Measurements from ENCODE around the gene HOXD8. TPM values are rescaled to one million over a fixed set of nuclear protein-coding genes. Genes with fewer than 3 reads are reported as not detected.

Gene HOXD8
- total and polyA plus RNA-seq, 2 experiments from 2014 or later: 19.7 to 27.8 TPM

DNA sequence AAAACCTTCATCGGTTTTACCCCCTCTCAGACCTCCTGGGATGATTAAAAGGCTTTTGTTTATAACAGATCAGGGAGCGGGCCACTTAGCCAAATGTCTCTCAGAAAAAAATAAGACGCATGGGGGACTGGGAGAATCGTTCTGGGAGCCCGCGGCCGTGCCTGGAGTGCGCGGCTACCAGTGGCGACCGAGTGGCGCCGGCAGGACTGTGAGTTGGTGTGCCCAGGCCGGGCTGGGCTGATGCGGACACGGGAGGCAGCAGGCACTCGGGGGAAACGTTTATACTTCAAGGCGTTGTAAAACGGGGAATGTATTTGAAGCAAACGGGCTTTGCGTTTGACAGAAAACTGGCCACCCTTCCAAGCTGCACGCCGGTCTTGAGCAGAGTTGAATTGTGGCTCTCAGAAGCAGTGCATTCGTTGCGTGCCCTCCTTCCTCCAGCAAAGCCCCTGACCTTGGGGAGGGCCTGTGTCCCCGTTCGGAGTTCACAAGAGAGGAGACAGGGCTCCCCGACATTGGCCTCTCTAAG lies 17.6 kb upstream of the HOXD8 start:
- H3K36me3 ChIP-seq (ENCODE audit: low read depth): peaks cover 15% of the 10 kb centered on the region
- H2AFZ ChIP-seq: no peak overlapping the region
- H3K4me1 ChIP-seq (ENCODE audit: insufficient read depth): no peaks in the 10 kb centered on the region; the same call in 1 of the 2 replicates
- H3K27ac ChIP-seq: peak overlapping the region; percentile 88
- H3F3A ChIP-seq (ENCODE audit: insufficient read depth): peaks cover 19% of the 10 kb centered on the region
- WGBS, 2 experiments (ENCODE audit: low coverage in 1 of 2, low lambda C conversion rate in 2 of 2, missing lambda C conversion rate in 2 of 2): 39 to 62% methylated on average over 29 of the region's 29 CpGs
- H3K9me3 ChIP-seq (ENCODE audit: low read depth): no peaks in the 10 kb centered on the region
- H4K20me1 ChIP-seq (ENCODE audit: insufficient read depth): no peaks in the 10 kb centered on the region
- H3K9me2 ChIP-seq (ENCODE audit: insufficient read depth): no peaks in the 10 kb centered on the region
- H3K27me3 ChIP-seq (replicated peaks; ENCODE audit: insufficient read depth): no peaks in the 10 kb centered on the region
- TF ChIP-seq EZH2 (IDR thresholded peaks at IDR 0.05; ENCODE audit: insufficient read depth, poor library complexity, severe bottlenecking) (no peak), EZH2phosphoT487 (IDR thresholded peaks at IDR 0.05; ENCODE audit: insufficient read depth, low read depth) (no peak)
- H3K79me2 ChIP-seq (ENCODE audit: insufficient read depth): peaks cover 96% of the 10 kb centered on the region
- H3K4me3 ChIP-seq: peak overlapping the region; percentile 70
- H3K9ac ChIP-seq: peak overlapping the region; percentile 89
- peak; percentile 56 for DNase-seq
- H3K4me2 ChIP-seq (ENCODE audit: unreplicated experiment): peak overlapping the region; percentile 95
- in situ Hi-C loops (cut with MboI): loop anchor here (25.0 kb wide), 1 partner anchor 1625 kb away; no protein-coding TSS in a partner anchor

DNA sequence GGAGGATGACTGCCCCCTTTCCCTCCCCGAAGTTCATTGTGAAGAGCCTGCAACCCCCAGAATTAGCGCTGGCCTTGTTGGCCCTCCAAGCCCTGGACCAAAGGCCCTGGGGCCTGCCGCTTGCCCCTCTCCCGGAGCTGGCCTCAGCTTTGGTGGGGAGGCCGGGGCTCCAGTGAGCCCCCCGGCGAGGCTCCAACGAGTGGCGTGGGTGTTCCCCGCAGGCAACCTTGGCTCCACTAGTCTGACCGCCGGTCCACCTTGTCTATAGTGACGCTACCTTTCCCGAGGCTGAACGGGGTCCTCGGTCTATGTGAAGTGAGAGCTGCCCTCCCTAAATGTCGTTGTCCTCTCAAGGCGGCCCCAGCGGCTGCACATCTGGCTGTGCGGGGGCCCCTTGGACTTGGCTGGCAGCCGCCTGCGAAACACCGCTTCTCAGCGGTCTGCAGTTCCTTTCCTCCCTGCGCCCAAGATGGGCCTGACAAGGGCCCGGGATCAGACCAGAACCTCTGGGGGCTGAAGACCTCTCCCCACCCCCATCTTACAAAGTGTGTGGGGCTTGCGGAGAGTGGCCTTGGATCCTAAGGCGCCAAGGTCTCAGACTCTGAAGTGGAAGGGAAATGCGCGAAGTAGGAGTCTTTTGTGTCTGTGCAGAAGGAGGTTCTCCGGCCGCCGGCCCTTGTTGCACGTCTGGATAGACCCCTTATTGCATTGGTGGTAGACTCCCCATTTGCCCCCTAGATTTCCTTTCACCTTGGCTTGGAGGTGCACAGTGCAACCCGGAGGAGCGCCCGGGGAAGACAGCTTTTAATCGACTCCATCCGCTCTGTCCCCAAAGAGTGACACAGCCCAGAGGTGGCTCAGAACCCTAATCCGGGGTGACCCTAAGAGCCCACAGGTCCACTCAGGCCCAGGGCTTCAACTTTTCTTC lies 16.9 kb upstream of the HOXD8 start:
- no peaks in the 10 kb centered on the region for H4K20me1 ChIP-seq (ENCODE audit: insufficient read depth)
- WGBS, 2 experiments (ENCODE audit: low coverage in 1 of 2, low lambda C conversion rate in 2 of 2, missing lambda C conversion rate in 2 of 2): 37 to 46% methylated on average over 39 to 40 of the region's 40 CpGs

GRCh38 chr2:176114120-176114929 lies 15.2 kb upstream of the HOXD8 start:
- TF ChIP-seq EZH2phosphoT487 (IDR thresholded peaks at IDR 0.05; ENCODE audit: insufficient read depth, low read depth) (no peak), EZH2 (IDR thresholded peaks at IDR 0.05; ENCODE audit: insufficient read depth, poor library complexity, severe bottlenecking) (no peak)
- H4K20me1 ChIP-seq (ENCODE audit: insufficient read depth): no peaks in the 10 kb centered on the region
- peak overlapping the region; percentile 88 for H3K27ac ChIP-seq
- peaks cover 100% of the 10 kb centered on the region for H3K79me2 ChIP-seq (ENCODE audit: insufficient read depth)
- peaks cover 19% of the 10 kb centered on the region for H3K36me3 ChIP-seq (ENCODE audit: low read depth)
- 56 to 58% methylated on average over 26 of the region's 26 CpGs for WGBS, 2 experiments (ENCODE audit: low coverage in 1 of 2, low lambda C conversion rate in 2 of 2, missing lambda C conversion rate in 2 of 2)
- no peaks in the 10 kb centered on the region for H3K9me2 ChIP-seq (ENCODE audit: insufficient read depth)
- DNase-seq: peak; percentile 69
- H3F3A ChIP-seq (ENCODE audit: insufficient read depth): peaks cover 17% of the 10 kb centered on the region
- H3K4me1 ChIP-seq (ENCODE audit: insufficient read depth): no peaks in the 10 kb centered on the region; the same call in 1 of the 2 replicates
- peak overlapping the region; percentile 70 for H3K4me3 ChIP-seq
- peak overlapping the region; percentile 89 for H3K9ac ChIP-seq
- H3K9me3 ChIP-seq (ENCODE audit: low read depth): no peaks in the 10 kb centered on the region
- H2AFZ ChIP-seq: no peak overlapping the region
- H3K4me2 ChIP-seq (ENCODE audit: unreplicated experiment): peak overlapping the region; percentile 95
- H3K27me3 ChIP-seq (replicated peaks; ENCODE audit: insufficient read depth): no peaks in the 10 kb centered on the region
- in situ Hi-C loops (cut with MboI): loop anchor here (25.0 kb wide), 1 partner anchor 1623 kb away; no protein-coding TSS in a partner anchor

More for the DNA sequence above, 16.9 kb upstream of the HOXD8 start:
- no peak overlapping the region for H2AFZ ChIP-seq
- peak overlapping the region; percentile 95 for H3K4me2 ChIP-seq (ENCODE audit: unreplicated experiment)
- peak overlapping the region; percentile 70 for H3K4me3 ChIP-seq
- peaks cover 15% of the 10 kb centered on the region for H3K36me3 ChIP-seq (ENCODE audit: low read depth)
- in situ Hi-C loops (cut with MboI): loop anchor here (25.0 kb wide), 1 partner anchor 1625 kb away; no protein-coding TSS in a partner anchor
- peak overlapping the region; percentile 88 for H3K27ac ChIP-seq
- peak overlapping the region; percentile 89 for H3K9ac ChIP-seq
- H3K27me3 ChIP-seq (replicated peaks; ENCODE audit: insufficient read depth): no peaks in the 10 kb centered on the region
- no peaks in the 10 kb centered on the region for H3K9me2 ChIP-seq (ENCODE audit: insufficient read depth)
- no peaks in the 10 kb centered on the region; the same call in 1 of the 2 replicates for H3K4me1 ChIP-seq (ENCODE audit: insufficient read depth)
- TF ChIP-seq EZH2 (IDR thresholded peaks at IDR 0.05; ENCODE audit: insufficient read depth, poor library complexity, severe bottlenecking) (no peak), EZH2phosphoT487 (IDR thresholded peaks at IDR 0.05; ENCODE audit: insufficient read depth, low read depth) (no peak)
- peaks cover 21% of the 10 kb centered on the region for H3F3A ChIP-seq (ENCODE audit: insufficient read depth)
- peaks cover 98% of the 10 kb centered on the region for H3K79me2 ChIP-seq (ENCODE audit: insufficient read depth)
- H3K9me3 ChIP-seq (ENCODE audit: low read depth): no peaks in the 10 kb centered on the region
- DNase-seq: peak; percentile 51
